NCI-H526 (cell line): ENCODE results near the gene ZNF311.
"Not testable (repeated sequence)": the region's sequence is repeated elsewhere in the genome, so short reads cannot be mapped to it uniquely, and the experiment has no call there.

ENCODE experiments used
- DNase-seq, 2 experiments: peaks; one replicate each; lab custom pipeline; 2025; lab: John Stamatoyannopoulos, UW

ZNF311 gene

GRCh38 chr6:28982476-28983266, 22.4 kb downstream of the ZNF311 start:
- peak; percentile 54 to 72 for DNase-seq

- peak; percentile 82 to 84 for DNase-seq
Measured at GRCh38 chr6:28981833-28982475, 23.2 kb downstream of the ZNF311 start.

GRCh38 chr6:28981431-28981832, 23.7 kb downstream of the ZNF311 start:
- DNase-seq, result peak; percentile 57 to 79

- peak; percentile 84 to 86 for DNase-seq
Measured at GRCh38 chr6:28980852-28981430, 24.2 kb downstream of the ZNF311 start.

GRCh38 chr6:28980137-28980851, 24.8 kb downstream of the ZNF311 start:
- DNase-seq, result peak in 1 of 2 experiments; percentile 37

- DNase-seq, result no peak
Measured at GRCh38 chr6:28979679-28980078, 25.4 kb downstream of the ZNF311 start.

GRCh38 chr6:28978959-28979561, 26.1 kb downstream of the ZNF311 start:
- DNase-seq, result peak; percentile 25 to 29

GRCh38 chr6:28978133-28978491, 27.0 kb downstream of the ZNF311 start:
- DNase-seq, result no peak

GRCh38 chr6:28977341-28978132, 27.6 kb downstream of the ZNF311 start:
- no peak for DNase-seq

- DNase-seq, result no peak
Measured at GRCh38 chr6:28976677-28977076, 28.4 kb downstream of the ZNF311 start.

GRCh38 chr6:28974505-28974904, 30.6 kb downstream of the ZNF311 start:
- DNase-seq, result no peak

GRCh38 chr6:28970056-28970455, 35.1 kb downstream of the ZNF311 start:
- DNase-seq, result not testable (repeated sequence)

- DNase-seq, result no peak
Measured at GRCh38 chr6:28969129-28969528, 36.0 kb downstream of the ZNF311 start.

- no peak for DNase-seq
Measured at GRCh38 chr6:28968476-28968875, 36.6 kb downstream of the ZNF311 start.

- no peak for DNase-seq
Measured at GRCh38 chr6:28965706-28966105, 39.4 kb downstream of the ZNF311 start.

GRCh38 chr6:28960846-28961500, 44.1 kb downstream of the ZNF311 start:
- DNase-seq, result no peak

- not testable (repeated sequence) for DNase-seq
Measured at GRCh38 chr6:28958561-28959243, 46.4 kb downstream of the ZNF311 start.

GRCh38 chr6:28957795-28958314, 47.3 kb downstream of the ZNF311 start:
- DNase-seq, result not testable (repeated sequence)

GRCh38 chr6:28956331-28956730, 48.8 kb downstream of the ZNF311 start:
- DNase-seq, result no peak
